ENCODE measurements around the gene SEC16B. TPM values are rescaled to one million over a fixed set of nuclear protein-coding genes. Genes with fewer than 3 reads are reported as not detected.

The SEC16B gene
- total and polyA plus RNA-seq, 9 of the 15 experiments (the other 6 are each of a cell fraction or from before 2014, with no cell fraction given), result not detected

DNA sequence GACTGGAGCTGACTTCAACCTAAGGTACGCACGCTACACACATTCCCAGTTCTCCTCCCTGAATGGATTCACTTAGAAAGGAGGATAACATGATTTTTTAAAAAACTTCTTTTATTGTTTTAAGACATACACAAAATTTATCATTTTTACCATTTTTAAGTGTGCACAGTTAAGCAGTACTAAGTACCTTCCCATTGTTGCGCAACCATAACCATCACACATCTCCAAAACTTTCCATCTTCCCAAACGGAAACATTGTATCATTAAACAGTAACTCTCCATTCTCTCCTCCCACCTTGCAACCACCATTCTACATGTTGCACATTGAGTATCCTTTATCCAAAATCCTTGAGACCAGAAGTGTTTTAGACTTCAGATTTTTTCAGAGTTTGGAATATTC, 36.2 kb upstream of the SEC16B start (continued):
- TF ChIP-seq, protein P1, sequence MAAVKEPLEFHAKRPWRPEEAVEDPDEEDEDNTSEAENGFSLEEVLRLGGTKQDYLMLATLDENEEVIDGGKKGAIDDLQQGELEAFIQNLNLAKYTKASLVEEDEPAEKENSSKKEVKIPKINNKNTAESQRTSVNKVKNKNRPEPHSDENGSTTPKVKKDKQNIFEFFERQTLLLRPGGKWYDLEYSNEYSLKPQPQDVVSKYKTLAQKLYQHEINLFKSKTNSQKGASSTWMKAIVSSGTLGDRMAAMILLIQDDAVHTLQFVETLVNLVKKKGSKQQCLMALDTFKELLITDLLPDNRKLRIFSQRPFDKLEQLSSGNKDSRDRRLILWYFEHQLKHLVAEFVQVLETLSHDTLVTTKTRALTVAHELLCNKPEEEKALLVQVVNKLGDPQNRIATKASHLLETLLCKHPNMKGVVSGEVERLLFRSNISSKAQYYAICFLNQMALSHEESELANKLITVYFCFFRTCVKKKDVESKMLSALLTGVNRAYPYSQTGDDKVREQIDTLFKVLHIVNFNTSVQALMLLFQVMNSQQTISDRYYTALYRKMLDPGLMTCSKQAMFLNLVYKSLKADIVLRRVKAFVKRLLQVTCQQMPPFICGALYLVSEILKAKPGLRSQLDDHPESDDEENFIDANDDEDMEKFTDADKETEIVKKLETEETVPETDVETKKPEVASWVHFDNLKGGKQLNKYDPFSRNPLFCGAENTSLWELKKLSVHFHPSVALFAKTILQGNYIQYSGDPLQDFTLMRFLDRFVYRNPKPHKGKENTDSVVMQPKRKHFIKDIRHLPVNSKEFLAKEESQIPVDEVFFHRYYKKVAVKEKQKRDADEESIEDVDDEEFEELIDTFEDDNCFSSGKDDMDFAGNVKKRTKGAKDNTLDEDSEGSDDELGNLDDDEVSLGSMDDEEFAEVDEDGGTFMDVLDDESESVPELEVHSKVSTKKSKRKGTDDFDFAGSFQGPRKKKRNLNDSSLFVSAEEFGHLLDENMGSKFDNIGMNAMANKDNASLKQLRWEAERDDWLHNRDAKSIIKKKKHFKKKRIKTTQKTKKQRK (IDR thresholded peaks at IDR 0.05; ENCODE audit: borderline replicate concordance, low read depth, low read length), result no peak

DNA sequence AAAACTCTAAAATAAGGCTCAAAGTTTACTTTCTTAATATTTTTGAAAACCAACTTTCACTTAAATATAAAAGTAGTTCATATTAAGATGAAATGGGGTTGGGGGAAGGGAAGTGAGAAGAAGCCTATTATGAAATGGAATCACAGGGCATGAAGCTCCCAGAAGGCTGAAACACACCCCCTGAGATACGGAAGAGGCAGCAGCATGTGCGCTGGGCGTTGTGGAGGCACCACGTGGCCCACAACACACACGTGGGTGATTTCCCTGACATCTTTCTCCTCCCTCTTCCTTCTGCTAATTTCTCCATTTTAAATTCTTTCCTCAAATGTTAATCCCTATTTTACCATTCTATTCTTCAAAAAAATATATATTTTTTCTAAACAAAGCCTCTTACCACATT, 35.6 kb upstream of the SEC16B start:
- Histone ChIP-seq H2AFZ (ENCODE audit: low read depth, low read length) (no peak overlapping the region), H3K9me1 (ENCODE audit: control insufficient read depth, insufficient read depth, low read length) (no peaks in the 10 kb centered on the region), H3K36me3 (ENCODE audit: control insufficient read depth, insufficient read depth, low read length) (no peaks in the 10 kb centered on the region), H3K27ac (ENCODE audit: extremely low read depth, low read depth, low read length) (no peak overlapping the region), H3K4me2 (ENCODE audit: insufficient read depth, low read length) (no peak overlapping the region), H3K79me2 (ENCODE audit: control insufficient read depth, insufficient read depth, low read length) (no peaks in the 10 kb centered on the region), H3K27me3 (ENCODE audit: control insufficient read depth in 2 of 2, insufficient read depth in 2 of 2, low read length in 2 of 2) (no peaks in the 10 kb centered on the region), H3K9me3 (replicated peaks; ENCODE audit: control insufficient read depth, insufficient read depth, low read depth, low read length) (no peaks in the 10 kb centered on the region), H3K4me1 (replicated peaks in 1 of 2; ENCODE audit: control insufficient read depth in 2 of 2, insufficient read depth in 2 of 2, low read length in 2 of 2) (no peaks in the 10 kb centered on the region), H3K4me3 (no peak overlapping the region), H3K9ac (ENCODE audit: insufficient read depth in 1 of 2, low read depth in 2 of 2, low read length in 2 of 2) (no peak overlapping the region), H4K20me1 (replicated peaks; ENCODE audit: control insufficient read depth, insufficient read depth, low read length) (no peaks in the 10 kb centered on the region)
- intact Hi-C loops (cut with micrococcal nuclease), result no loop called here
- DNase-seq (ENCODE audit: extremely low read depth in 1 of 4, low spot score in 3 of 4), result no peak
- WGBS (ENCODE audit: insufficient coverage, low coverage, missing lambda C conversion rate), result 0% methylated on average over 5 of the region's 5 CpGs
- ChIA-PET CTCF (ENCODE audit: low intra/inter-chr PET ratio) (no interaction called here), POLR2A (no interaction called here)
- no peak for TF ChIP-seq ZNF354B (CRISPR knock-in tag; IDR thresholded peaks at IDR 0.05)
- peak in 1 of 2 experiments; percentile 37 for TF ChIP-seq E2F6 (IDR thresholded peaks at IDR 0.05; ENCODE audit: borderline replicate concordance in 1 of 2, extremely low read depth in 1 of 2, insufficient read depth in 1 of 2, insufficient read length in 1 of 2, low read depth in 1 of 2, low read length in 1 of 2, poor library complexity in 1 of 2, severe bottlenecking in 1 of 2)
- no peak for ATAC-seq
- no peak for FAIRE-seq
- in situ Hi-C loops (cut with MboI), result no loop called here
- no TSS peak for BruUV-seq (replicated peaks)

Measured in K562 (cell line).